H1 (cell line): Measurements from ENCODE around the gene OR52E5. TPM values are rescaled to one million over a fixed set of nuclear protein-coding genes. Genes with fewer than 3 reads are reported as not detected.

Experiments
- CTCF ChIA-PET: fragments of 300-600 bp; sonication (Branson Sonifier 250); formaldehyde crosslinking; loops from one replicate; lab custom pipeline; 2021; ENCODE audit not compliant: partially characterized antibody; lab: Charles Lee
- POLR2A ChIA-PET: fragments of 300-600 bp; sonication (Branson Sonifier 250); formaldehyde crosslinking; loops from one replicate; lab custom pipeline; 2021; ENCODE audit warnings: inconsistent platforms; ENCODE audit not compliant: partially characterized antibody; lab: Charles Lee
- DNase-seq, 2 experiments: peaks; one replicate each; pipeline versions ENCODE4 v3.0.0 to v3.0.0-alpha.2; 2010 to 2022; ENCODE audit warnings: low spot score in 2 of 2, low read depth in 1 of 2, mixed read lengths in 1 of 2
- FAIRE-seq: peaks from 2 replicates; lab custom pipeline; 2011; peaks lifted over from hg19 to GRCh38; lab: Jason Lieb, UNC
- H2AFZ ChIP-seq: 2 replicates; pipeline ENCODE4 v1.8.1; 2012; ENCODE audit warnings: low read length, inconsistent platforms
- H2AK5ac ChIP-seq: 2 replicates; pipeline ENCODE4 v1.6.1; 2013; ENCODE audit warnings: low read depth, low read length
- H2BK120ac ChIP-seq: replicated peaks from 2 replicates; pipeline ENCODE3; 2013; ENCODE audit warnings: low read depth, low read length, inconsistent platforms
- H2BK12ac ChIP-seq: 2 replicates; pipeline ENCODE4 v1.6.1; 2013; ENCODE audit warnings: low read depth, low read length
- H2BK15ac ChIP-seq: 2 replicates; pipeline ENCODE4 v1.6.1; 2013; ENCODE audit warnings: low read length
- H2BK20ac ChIP-seq: 2 replicates; pipeline ENCODE4 v1.6.1; 2013; ENCODE audit warnings: low read length
- H2BK5ac ChIP-seq: 2 replicates; pipeline ENCODE4 v1.6.1; 2013; ENCODE audit warnings: low read depth, low read length
- H3K14ac ChIP-seq: 2 replicates; pipeline ENCODE4 v1.6.1; 2013; ENCODE audit warnings: inconsistent platforms; ENCODE audit not compliant: insufficient read length
- H3K18ac ChIP-seq: 2 replicates; pipeline ENCODE4 v1.6.1; 2013; ENCODE audit warnings: low read length; ENCODE audit errors: extremely low read depth
- H3K23ac ChIP-seq: 2 replicates; pipeline ENCODE4 v1.6.1; 2013; ENCODE audit warnings: inconsistent platforms; ENCODE audit not compliant: insufficient read length
- H3K23me2 ChIP-seq: 2 replicates; pipeline ENCODE4 v1.6.1; 2013; ENCODE audit warnings: low read depth, low read length
- H3K27ac ChIP-seq: 2 replicates; pipeline ENCODE4 v1.6.1; 2011; ENCODE audit warnings: low read depth, low read length, inconsistent platforms
- H3K27me3 ChIP-seq, 4 experiments: replicated peaks in 1 of 4; 1 replicate in 1 of 4; 2 replicates in 3 of 4; pipeline versions ENCODE4 v1.6.1 to v1.8.1; 2011 to 2013; ENCODE audit warnings: low read length in 3 of 4, mild to moderate bottlenecking in 3 of 4, inconsistent platforms in 2 of 4, mixed read lengths in 2 of 4, moderate library complexity in 1 of 4; ENCODE audit not compliant: control insufficient read depth in 3 of 4, insufficient read depth in 3 of 4; ENCODE audit errors: extremely low read depth in 1 of 4
- H3K36me3 ChIP-seq, 4 experiments: 2 replicates each; pipeline versions ENCODE4 v1.6.1 to v1.8.1; 2011 to 2013; ENCODE audit warnings: mild to moderate bottlenecking in 4 of 4, low read length in 3 of 4, moderate library complexity in 2 of 4, control low read depth in 1 of 4, inconsistent platforms in 1 of 4; ENCODE audit not compliant: insufficient read depth in 4 of 4, control insufficient read depth in 2 of 4
- H3K4ac ChIP-seq: replicated peaks from 2 replicates; pipeline ENCODE3; 2013; ENCODE audit warnings: low read length, low read depth, mixed read lengths, inconsistent platforms; ENCODE audit not compliant: insufficient read length
- H3K4me1 ChIP-seq, 4 experiments: replicated peaks in 1 of 4; 1 replicate in 1 of 4; 2 replicates in 3 of 4; pipeline versions ENCODE4 v1.6.1 to v1.8.1; 2011 to 2013; ENCODE audit warnings: low read length in 3 of 4, inconsistent platforms in 2 of 4, mixed read lengths in 1 of 4; ENCODE audit not compliant: insufficient read depth in 4 of 4, control insufficient read depth in 3 of 4
- H3K4me2 ChIP-seq, 2 experiments: 2 replicates each; pipeline versions ENCODE4 v1.6.1 to v1.8.1; 2011 to 2013; ENCODE audit warnings: low read depth in 2 of 2, low read length in 2 of 2, control low read depth in 1 of 2, inconsistent platforms in 1 of 2, mild to moderate bottlenecking in 1 of 2; ENCODE audit not compliant: insufficient read depth in 1 of 2
- H3K4me3 ChIP-seq, 4 experiments: fragments of 200-600, 300-600 bp in 1 of 4; sonication (generic), shearing (Covaris generic), sonication (Bioruptor Twin) in 1 of 4; 2 replicates each; pipeline versions ENCODE4 v1.5.1 to v1.8.1; 2011 to 2016; ENCODE audit warnings: low read length in 4 of 4, low read depth in 3 of 4, control low read depth in 2 of 4, inconsistent platforms in 2 of 4, mild to moderate bottlenecking in 2 of 4, mixed read lengths in 1 of 4, moderate library complexity in 1 of 4; ENCODE audit not compliant: insufficient read depth in 2 of 4; ENCODE audit errors: extremely low read depth in 1 of 4
- H3K56ac ChIP-seq: replicated peaks from 2 replicates; pipeline ENCODE3; 2013; ENCODE audit warnings: low read depth, mild to moderate bottlenecking, mixed read lengths, low read length, inconsistent platforms; ENCODE audit not compliant: insufficient read length
- H3K79me1 ChIP-seq: 2 replicates; pipeline ENCODE4 v1.6.1; 2013; ENCODE audit warnings: low read depth, low read length, control low read depth
- H3K79me2 ChIP-seq, 2 experiments: 2 replicates each; pipeline versions ENCODE4 v1.6.1 to v1.8.1; 2012 to 2013; ENCODE audit warnings: low read length in 2 of 2, mild to moderate bottlenecking in 2 of 2, inconsistent platforms in 1 of 2; ENCODE audit not compliant: insufficient read depth in 2 of 2, control insufficient read depth in 1 of 2
- H3K9ac ChIP-seq, 4 experiments: replicated peaks in 1 of 4; 1 replicate in 1 of 4; 2 replicates in 3 of 4; pipeline versions ENCODE4 v1.6.1 to v1.8.1; 2011 to 2013; ENCODE audit warnings: low read depth in 3 of 4, low read length in 3 of 4, control low read depth in 2 of 4, mild to moderate bottlenecking in 2 of 4, moderate library complexity in 2 of 4, inconsistent platforms in 1 of 4; ENCODE audit errors: extremely low read depth in 1 of 4
- H3K9me3 ChIP-seq, 2 experiments: 2 replicates each; pipeline versions ENCODE4 v1.6.1 to v1.8.1; 2012 to 2013; ENCODE audit warnings: mild to moderate bottlenecking in 2 of 2, moderate library complexity in 2 of 2, control low read depth in 1 of 2, inconsistent platforms in 1 of 2, low read depth in 1 of 2, low read length in 1 of 2, mixed read lengths in 1 of 2; ENCODE audit not compliant: insufficient read depth in 2 of 2
- H4K20me1 ChIP-seq, 2 experiments: replicated peaks in 1 of 2; 2 replicates each; pipeline versions ENCODE3 to v1.8.1; 2011 to 2013; ENCODE audit warnings: inconsistent platforms in 2 of 2, low read length in 2 of 2, mild to moderate bottlenecking in 1 of 2; ENCODE audit not compliant: insufficient read depth in 2 of 2, control insufficient read depth in 1 of 2
- H4K5ac ChIP-seq: 2 replicates; pipeline ENCODE4 v1.6.1; 2013; ENCODE audit warnings: low read length, low read depth, mixed read lengths, inconsistent platforms; ENCODE audit not compliant: insufficient read length
- H4K8ac ChIP-seq: 2 replicates; pipeline ENCODE4 v1.8.0; 2013; ENCODE audit warnings: mild to moderate bottlenecking, moderate library complexity, low read length, inconsistent platforms; ENCODE audit not compliant: insufficient read depth; ENCODE audit errors: extremely low read depth
- H4K91ac ChIP-seq: replicated peaks from 2 replicates; pipeline ENCODE3; 2013; ENCODE audit warnings: low read length, mixed read lengths, inconsistent platforms; ENCODE audit not compliant: insufficient read length
- CBX8 ChIP-seq: fragments of 300-800, 300-1000 bp; sonication (generic); IDR thresholded peaks from 2 replicates; pipeline ENCODE4 v1.7.1; 2016; ENCODE audit warnings: low read depth, low read length, borderline replicate concordance
- CTCF ChIP-seq, 3 experiments: IDR thresholded peaks; 1 replicate in 2 of 3; 2 replicates in 1 of 3; pipeline versions ENCODE4 v1.5.1 to v1.6.1; 2011; ENCODE audit warnings: low read length in 3 of 3, mild to moderate bottlenecking in 3 of 3, inconsistent platforms in 2 of 3, low read depth in 1 of 3, moderate library complexity in 1 of 3; ENCODE audit not compliant: insufficient read depth in 1 of 3; ENCODE audit errors: control extremely low read depth in 1 of 3
- POLR2A ChIP-seq, 2 experiments: IDR thresholded peaks; 1 replicate in 1 of 2; 2 replicates in 1 of 2; pipeline ENCODE4 v1.6.1; 2011; ENCODE audit warnings: low read depth in 2 of 2, low read length in 2 of 2, mild to moderate bottlenecking in 2 of 2; ENCODE audit errors: control extremely low read depth in 1 of 2
- RAD21 ChIP-seq, 2 experiments: IDR thresholded peaks in 1 of 2; conservative IDR thresholded peaks in 1 of 2; 2 replicates each; pipeline ENCODE4 v1.6.1; 2011; ENCODE audit warnings: low read depth in 2 of 2, low read length in 2 of 2, improper control_type of control experiment in 1 of 2, inconsistent platforms in 1 of 2, mild to moderate bottlenecking in 1 of 2, moderate library complexity in 1 of 2
- SAP30 ChIP-seq: fragments of 300-600 bp; sonication (generic); IDR thresholded peaks from 2 replicates; pipeline ENCODE4 v1.7.1; 2012; ENCODE audit warnings: low read length, moderate library complexity, mild to moderate bottlenecking, inconsistent platforms; ENCODE audit not compliant: insufficient read depth, insufficient replicate concordance
- SIRT6 ChIP-seq: IDR thresholded peaks from one replicate; pipeline ENCODE4 v1.7.1; 2012; ENCODE audit warnings: low read length, inconsistent platforms
- TCF12 ChIP-seq: IDR thresholded peaks from 2 replicates; pipeline ENCODE4 v1.6.1; 2011; ENCODE audit warnings: low read depth, mild to moderate bottlenecking, low read length
- WGBS, 2 experiments: shearing (Covaris generic) in 1 of 2; methylation state at CpG; one replicate each; pipeline versions ENCODE4 v1.1.6 to v1.1.7; 2013 to 2015; ENCODE audit warnings: low lambda C conversion rate in 2 of 2, mixed read lengths in 2 of 2, inconsistent platforms in 1 of 2, low coverage in 1 of 2, missing lambda C conversion rate in 1 of 2; ENCODE audit not compliant: insufficient replicate concordance in 2 of 2, insufficient coverage in 1 of 2, insufficient read length in 1 of 2; ENCODE audit errors: extremely low coverage in 1 of 2, missing lambda C conversion rate in 1 of 2; 5-methylcytosine and 5-hydroxymethylcytosine counted together
- polyA plus RNA-seq, 7 experiments: library from polyadenylated mRNA; depleted of rRNA in 3 of 7; stranded (reverse) in 5 of 7; unstranded in 2 of 7; fragments of >200 nt in 5 of 7; fragments of 200-250 nt in 2 of 7; gene quantifications; 1 replicate in 5 of 7; 2 replicates in 1 of 7; 4 replicates in 1 of 7; pipeline versions ENCODE4 v1.2.1 to v1.2.3, GENCODE V29; 2011 to 2013; ENCODE audit warnings: missing spikeins in 2 of 7, mixed read lengths in 2 of 7
- total RNA-seq: library from RNA; stranded (reverse); fragmentation: NEBNext Ultra II Directional; extraction: Animal tissue kit (Norgen Biotek cat#: 25700); gene quantifications from 2 replicates; pipeline ENCODE4 v1.2.1, GENCODE V29; 2021
- TF ChIP-seq, protein P1 (sequence below): IDR thresholded peaks from 2 replicates; pipeline ENCODE4 v1.6.1; 2011; ENCODE audit warnings: low read depth, mild to moderate bottlenecking, low read length; ENCODE audit not compliant: insufficient read depth

Gene OR52E5
- total and polyA plus RNA-seq, 2 of the 8 experiments (the other 6 are each of a cell fraction or from before 2014, with no cell fraction given): not detected

- Histone ChIP-seq H2BK12ac (no peak overlapping the region), H2BK5ac (no peak overlapping the region), H4K8ac (no peak overlapping the region), H2AFZ (0 out of 2 replicates have a peak overlapping the region, but pooled peaks have one; percentile 32), H3K9ac (no peak overlapping the region), H2BK120ac (no peak overlapping the region), H2BK20ac (no peak overlapping the region), H3K27ac (no peak overlapping the region), H4K91ac (no peak overlapping the region), H3K18ac (no peak overlapping the region), H3K23ac (no peak overlapping the region), H3K4ac (no peak overlapping the region), H3K56ac (no peak overlapping the region), H3K14ac (no peak overlapping the region), H3K4me1 (no peaks in the 10 kb centered on the region), H3K4me3 (no peak overlapping the region), H3K4me2 (no peak overlapping the region), H3K9me3 (no peaks in the 10 kb centered on the region), H3K23me2 (no peaks in the 10 kb centered on the region), H2AK5ac (no peak overlapping the region), H4K5ac (no peak overlapping the region), H3K27me3 (no peaks in the 10 kb centered on the region), H4K20me1 (no peaks in the 10 kb centered on the region), H3K79me2 (no peaks in the 10 kb centered on the region), H2BK15ac (no peak overlapping the region), H3K79me1 (no peaks in the 10 kb centered on the region), H3K36me3 (no peaks in the 10 kb centered on the region)
- TF ChIP-seq SAP30: no peak
- no peak for TF ChIP-seq TCF12
- no peak for TF ChIP-seq CBX8
- no peak for TF ChIP-seq POLR2A (IDR thresholded peaks at IDR 0.05; ENCODE audit: control extremely low read depth in 1 of 2, low read depth in 2 of 2, low read length in 2 of 2)
- TF ChIP-seq RAD21 (IDR thresholded peaks at IDR 0.05 in 1 of 2, conservative IDR thresholded peaks at IDR 0.05 in 1 of 2; ENCODE audit: low read depth in 2 of 2, low read length in 2 of 2): peak in 1 of 2 experiments; percentile 49; a peak in 3 of 4 replicates
- TF ChIP-seq SIRT6: no peak
- TF ChIP-seq, protein P1, sequence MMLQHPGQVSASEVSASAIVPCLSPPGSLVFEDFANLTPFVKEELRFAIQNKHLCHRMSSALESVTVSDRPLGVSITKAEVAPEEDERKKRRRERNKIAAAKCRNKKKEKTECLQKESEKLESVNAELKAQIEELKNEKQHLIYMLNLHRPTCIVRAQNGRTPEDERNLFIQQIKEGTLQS: no peak
- peak in 2 of 3 experiments; percentile 10 to 16; a peak in 2 of 4 replicates for TF ChIP-seq CTCF (IDR thresholded peaks at IDR 0.05; ENCODE audit: control extremely low read depth in 1 of 3, insufficient read depth in 1 of 3, low read depth in 1 of 3, low read length in 3 of 3)
- DNase-seq (no peak), FAIRE-seq (no peak)
- WGBS, 2 experiments: 72% methylated on average over 3 of the region's 4 CpGs; no CpG with 5 or more reads in 1 of the 2 experiments
- POLR2A ChIA-PET: interaction anchor here (0.5 kb wide), 1 partner anchor 296 kb away, joined by 3 read pairs; no protein-coding TSS in a partner anchor
- CTCF ChIA-PET: interaction anchor here (0.7 to 1.8 kb wide), 13 partner anchors 9 to 1254 kb away, joined by 3 to 12 read pairs (median 3); partner anchors contain the start of genes OR51D1 and OR52E6
Measured at GRCh38 chr11:5891216-5891800, 1.7 kb upstream of the OR52E5 start.
